Kidney (tissue), 14 donors: Measurements from ENCODE around the gene HIRA. TPM values are rescaled to one million over a fixed set of nuclear protein-coding genes. Genes with fewer than 3 reads are reported as not detected.
"Not testable (repeated sequence)": the region's sequence is repeated elsewhere in the genome, so short reads cannot be mapped to it uniquely, and the experiment has no call there.

Source experiments
- DNase-seq, 5 donors: peaks; one replicate each; pipeline ENCODE4 v3.0.0-alpha.2; 2013 to 2020
- FAIRE-seq: peaks from 2 replicates; lab custom pipeline; 2012; peaks lifted over from hg19 to GRCh38; lab: Jason Lieb, UNC
- H3K27ac ChIP-seq, 2 donors: one replicate each; pipeline ENCODE4 v1.7.0; 2013; ENCODE audit warnings: low read depth in 2 of 2, low read length in 2 of 2, inconsistent platforms in 1 of 2
- H3K27me3 ChIP-seq: one replicate; pipeline ENCODE4 v1.7.1; 2013; ENCODE audit warnings: low read length, inconsistent platforms; ENCODE audit not compliant: control insufficient read depth, insufficient read depth
- H3K36me3 ChIP-seq, 3 donors: one replicate each; pipeline versions ENCODE4 v1.7.0 to v1.7.1; 2013; ENCODE audit warnings: low read length in 3 of 3, control low read depth in 1 of 3, inconsistent platforms in 1 of 3; ENCODE audit not compliant: insufficient read depth in 3 of 3, control insufficient read depth in 2 of 3
- H3K4me1 ChIP-seq, 3 donors: one replicate each; pipeline versions ENCODE4 v1.7.0 to v1.7.1; 2013; ENCODE audit warnings: low read length in 3 of 3, inconsistent platforms in 1 of 3, low read depth in 1 of 3; ENCODE audit not compliant: control insufficient read depth in 2 of 3, insufficient read depth in 2 of 3
- H3K4me3 ChIP-seq, 3 donors: one replicate each; pipeline versions ENCODE4 v1.7.0 to v1.8.1; 2013; ENCODE audit warnings: low read length in 3 of 3, control low read depth in 1 of 3, inconsistent platforms in 1 of 3
- H3K9ac ChIP-seq, 3 donors: one replicate each; pipeline versions ENCODE4 v1.7.0 to v1.7.1; 2013; ENCODE audit warnings: low read length in 3 of 3, control low read depth in 1 of 3, inconsistent platforms in 1 of 3
- H3K9me3 ChIP-seq, 3 donors: one replicate each; pipeline versions ENCODE4 v1.7.0 to v1.7.1; 2013; ENCODE audit warnings: low read length in 3 of 3, control low read depth in 1 of 3, inconsistent platforms in 1 of 3; ENCODE audit not compliant: control insufficient read depth in 2 of 3, insufficient read depth in 1 of 3
- intact Hi-C: fragments of 100-400 bp; cut with DNase I; formaldehyde crosslinking; loops from one replicate; pipeline ENCODE4 v1.11.1; 2022
- polyA plus RNA-seq: library from polyadenylated mRNA; stranded (reverse); fragments of 350-450 nt; fragmentation: Illumina TruSeq; extraction: RNeasy Lipid Tissue Mini Kit (QIAGEN cat#74804); gene quantifications from one replicate; pipeline ENCODE4 v1.2.3, GENCODE V29; 2014; ENCODE audit warnings: low read depth, low replicate concordance; ENCODE audit not compliant: insufficient read depth
- total RNA-seq: library from RNA; stranded (reverse); fragmentation: NEBNext Ultra II Directional; extraction: Animal tissue kit (Norgen Biotek cat#: 25700); gene quantifications from one replicate; pipeline ENCODE4 v1.2.1, GENCODE V29; 2021
- TF ChIP-seq, protein P1 (sequence below): IDR thresholded peaks from 3 replicates; pipeline ENCODE4 v1.5.1; 2012; ENCODE audit warnings: mild to moderate bottlenecking, moderate library complexity, borderline replicate concordance; ENCODE audit not compliant: insufficient read depth; ENCODE audit errors: extremely low read depth
- donor health status: control.
- donor health status: control.
- donor health status: control.
- donor health status: control.
- donor health status: control.
- donor health status: DM: yes; HTN: yes; CAD: no.
- donor health status: Normal renal cell carcinoma (clear cell type).

The HIRA gene
- total and polyA plus RNA-seq, 2 donors from 2014 or later, result 18.5 to 26.8 TPM

GRCh38 chr22:19330865-19331418 is 100.6 kb downstream of the HIRA start:
- Histone ChIP-seq H3K4me3 (no peak overlapping the region), H3K27ac (no peak overlapping the region), H3K9me3 (peaks cover 0 to under 1% (median 0%) of the 10 kb centered on the region in 3 donors), H3K36me3 (peaks cover 9 to 21% (median 16%) of the 10 kb centered on the region in 3 donors), H3K4me1 (no peaks in the 10 kb centered on the region), H3K9ac (no peak overlapping the region), H3K27me3 (no peaks in the 10 kb centered on the region)
- TF ChIP-seq, protein P1, sequence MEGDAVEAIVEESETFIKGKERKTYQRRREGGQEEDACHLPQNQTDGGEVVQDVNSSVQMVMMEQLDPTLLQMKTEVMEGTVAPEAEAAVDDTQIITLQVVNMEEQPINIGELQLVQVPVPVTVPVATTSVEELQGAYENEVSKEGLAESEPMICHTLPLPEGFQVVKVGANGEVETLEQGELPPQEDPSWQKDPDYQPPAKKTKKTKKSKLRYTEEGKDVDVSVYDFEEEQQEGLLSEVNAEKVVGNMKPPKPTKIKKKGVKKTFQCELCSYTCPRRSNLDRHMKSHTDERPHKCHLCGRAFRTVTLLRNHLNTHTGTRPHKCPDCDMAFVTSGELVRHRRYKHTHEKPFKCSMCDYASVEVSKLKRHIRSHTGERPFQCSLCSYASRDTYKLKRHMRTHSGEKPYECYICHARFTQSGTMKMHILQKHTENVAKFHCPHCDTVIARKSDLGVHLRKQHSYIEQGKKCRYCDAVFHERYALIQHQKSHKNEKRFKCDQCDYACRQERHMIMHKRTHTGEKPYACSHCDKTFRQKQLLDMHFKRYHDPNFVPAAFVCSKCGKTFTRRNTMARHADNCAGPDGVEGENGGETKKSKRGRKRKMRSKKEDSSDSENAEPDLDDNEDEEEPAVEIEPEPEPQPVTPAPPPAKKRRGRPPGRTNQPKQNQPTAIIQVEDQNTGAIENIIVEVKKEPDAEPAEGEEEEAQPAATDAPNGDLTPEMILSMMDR, result no peak
- DNase-seq, result no peak
- FAIRE-seq, result no peak
- intact Hi-C loops, result no loop called here

GRCh38 chr22:19330205-19330604 is 101.3 kb downstream of the HIRA start:
- H3K9ac ChIP-seq, H3K27me3 ChIP-seq, H3K9me3 ChIP-seq, intact Hi-C loops, FAIRE-seq, H3K4me1 ChIP-seq, DNase-seq, H3K4me3 ChIP-seq, H3K27ac ChIP-seq: not testable (repeated sequence)
- peaks cover 8 to 21% (median 16%) of the 10 kb centered on the region in 3 donors for H3K36me3 ChIP-seq

DNA sequence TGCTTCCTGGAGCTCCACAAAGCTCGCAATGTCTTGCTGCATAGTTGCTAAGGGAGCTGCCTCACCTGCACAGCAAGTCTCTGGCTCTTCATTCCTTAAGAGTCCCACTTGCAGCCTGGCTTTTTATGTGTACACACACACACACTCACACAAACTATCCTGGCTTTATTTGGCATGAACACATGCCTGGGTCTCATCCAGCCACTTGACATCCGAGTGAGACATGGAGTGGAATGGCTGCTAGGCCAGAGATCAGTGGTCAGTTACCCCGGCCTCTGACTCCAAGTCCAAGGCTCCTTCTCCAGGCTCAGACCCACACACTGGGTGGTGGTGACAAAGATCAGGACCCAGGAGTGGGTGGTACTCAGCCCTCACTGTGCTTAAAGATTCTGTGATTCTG is 102.1 kb downstream of the HIRA start:
- H3K36me3 ChIP-seq, result peaks cover 8 to 21% (median 16%) of the 10 kb centered on the region in 3 donors
- DNase-seq (no peak), FAIRE-seq (no peak)
- intact Hi-C loops, result no loop called here
- H3K4me1 ChIP-seq, result no peaks in the 10 kb centered on the region
- H3K9me3 ChIP-seq, result no peaks in the 10 kb centered on the region
- H3K27ac ChIP-seq, result no peak overlapping the region
- H3K4me3 ChIP-seq, result no peak overlapping the region
- H3K27me3 ChIP-seq, result no peaks in the 10 kb centered on the region
- TF ChIP-seq, protein P1, result no peak
- H3K9ac ChIP-seq, result no peak overlapping the region

DNA sequence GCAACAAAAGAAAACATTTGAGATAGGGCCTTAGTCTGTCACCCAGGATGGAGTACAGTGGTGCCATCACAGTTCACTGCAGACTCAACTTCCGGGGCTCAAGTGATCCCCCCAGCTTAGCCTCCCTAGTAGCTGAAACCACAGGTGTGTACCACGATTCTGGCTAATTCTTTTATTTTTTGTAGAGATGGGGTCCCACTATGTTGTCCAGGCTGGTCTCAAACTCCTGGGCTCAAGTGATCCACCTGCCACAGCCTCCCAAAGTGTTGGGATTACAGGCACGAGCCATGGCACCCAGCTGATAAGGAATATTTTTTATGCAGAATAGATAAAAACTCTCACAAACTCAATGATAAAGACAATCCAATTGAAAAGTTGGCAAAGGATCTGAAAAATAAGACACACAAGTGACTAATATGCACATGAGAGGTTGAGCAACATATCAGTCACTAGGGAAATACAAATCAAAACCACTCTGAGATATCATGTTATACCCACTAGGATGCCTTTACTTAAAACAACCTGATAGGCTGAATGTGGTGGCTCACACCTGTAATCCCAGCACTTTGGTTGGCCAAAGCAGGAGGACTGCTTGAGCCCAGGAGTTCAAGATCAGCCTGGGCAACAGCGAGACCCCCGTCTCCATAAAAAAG is 106.1 kb downstream of the HIRA start:
- FAIRE-seq (no peak), DNase-seq (no peak)
- Histone ChIP-seq H3K4me1 (no peaks in the 10 kb centered on the region), H3K27me3 (no peaks in the 10 kb centered on the region), H3K27ac (no peak overlapping the region), H3K9ac (no peak overlapping the region), H3K36me3 (peaks cover 3 to 4% (median 4%) of the 10 kb centered on the region in 3 donors), H3K9me3 (no peaks in the 10 kb centered on the region), H3K4me3 (no peak overlapping the region)
- intact Hi-C loops, result no loop called here
- TF ChIP-seq, protein P1, result no peak

DNA sequence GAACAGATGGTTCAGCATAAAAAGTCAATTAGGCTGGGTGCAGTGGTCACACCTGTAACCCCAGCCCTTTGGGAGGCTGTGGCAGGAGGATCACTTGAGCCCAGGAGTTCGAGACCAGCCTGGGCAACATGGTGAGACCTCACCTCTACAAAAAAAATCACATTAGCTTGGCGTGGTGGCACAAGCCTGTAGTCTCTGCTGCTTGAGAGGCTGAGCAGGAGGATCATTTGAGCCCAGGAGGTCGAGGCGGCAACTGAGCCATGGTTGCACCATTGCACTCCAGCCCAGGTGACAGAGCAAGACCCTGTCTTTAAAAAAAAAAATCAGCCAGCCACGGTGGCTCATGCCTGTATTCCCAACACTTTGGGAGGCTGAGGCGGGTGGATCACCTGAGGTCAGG is 108.1 kb downstream of the HIRA start:
- FAIRE-seq, H3K9ac ChIP-seq, H3K9me3 ChIP-seq: not testable (repeated sequence)

More for the DNA sequence above, 108.1 kb downstream of the HIRA start:
- DNase-seq, H3K27me3 ChIP-seq, H3K36me3 ChIP-seq, H3K4me1 ChIP-seq, H3K27ac ChIP-seq, H3K4me3 ChIP-seq, intact Hi-C loops: not testable (repeated sequence)
